K562 treated with DMSO at 1 percent for 12 hours (cell line): ENCODE data around the gene IDH2. TPM values are rescaled to one million over a fixed set of nuclear protein-coding genes. Genes with fewer than 3 reads are reported as not detected.

Source experiments
- total RNA-seq: library from RNA; unstranded; fragments of 300-600 nt; gene quantifications from 2 replicates; pipeline ENCODE4 v1.2.3, GENCODE V29; 2022; ENCODE audit not compliant: insufficient read depth

Gene IDH2
- 101 and 108 TPM in 2 replicates for total RNA-seq

GRCh38 chr15:90101969-90102890, at the start of gene IDH2:
IDH2 (minus strand) TSS chr15:90102468; CDS start chr15:90102390, 78 bp downstream.

Other genes with a start within 250 kb of the IDH2 start
- 14.5 and 42.3 TPM in 2 replicates for gene AP3S2, start 208.5 kb downstream of the IDH2 start, total RNA-seq
- gene ARPIN, start 189.5 kb downstream of the IDH2 start, total RNA-seq, result not detected in 2 replicates
- gene ZNF710, start 101.1 kb downstream of the IDH2 start, total RNA-seq, result 5.2 and 16.1 TPM in 2 replicates
- gene SEMA4B, start 98.9 kb upstream of the IDH2 start, total RNA-seq, result 19.0 and 41.5 TPM in 2 replicates
- gene CIB1, start 131.5 kb upstream of the IDH2 start, total RNA-seq, result 114 and 174 TPM in 2 replicates
- gene GDPGP1, start 131.7 kb upstream of the IDH2 start, total RNA-seq, result 7.1 and 8.9 TPM in 2 replicates
- 0.30 TPM in 1 of 2 replicates, not detected in the other for gene TTLL13, start 147.1 kb upstream of the IDH2 start, total RNA-seq
- 42.1 and 62.6 TPM in 2 replicates for gene NGRN, start 163.2 kb upstream of the IDH2 start, total RNA-seq
- gene ZNF774, start 249.8 kb upstream of the IDH2 start, total RNA-seq, result 0.38 and 11.5 TPM in 2 replicates